Calu3 (cell line): ENCODE measurements around the gene RNF31. TPM values are rescaled to one million over a fixed set of nuclear protein-coding genes. Genes with fewer than 3 reads are reported as not detected.

ENCODE experiments used
- Bru-seq: library from RNA; stranded (reverse); fragments of 400-500 nt; gene quantifications from one replicate; lab custom pipeline; 2021; lab: Mats Ljungman, UMichigan
- BruChase-seq, 2 experiments: library from RNA; stranded (reverse); fragments of 400-500 nt; gene quantifications; one replicate each; lab custom pipeline; 2021; lab: Mats Ljungman, UMichigan
- BruUV-seq: library from RNA; stranded (reverse); fragments of 400-500 nt; replicated peaks from 2 replicates; lab custom pipeline; 2021; lab: Mats Ljungman, UMichigan
- CTCF ChIA-PET: fragments of 300-600 bp; sonication (Branson Sonifier 250); formaldehyde crosslinking; loops from one replicate; lab custom pipeline; 2022; ENCODE audit warnings: antibody characterized with exemption; lab: Charles Lee
- DNase-seq: peaks from one replicate; pipeline ENCODE4 v3.0.0; 2022
- H3K27ac Mint-ChIP-seq: one replicate; pipeline ENCODE4 v1.8.0; 2022; ENCODE audit warnings: mixed read lengths; ENCODE audit not compliant: unreplicated experiment
- H3K27me3 Mint-ChIP-seq: one replicate; pipeline ENCODE4 v1.8.0; 2022; ENCODE audit warnings: mixed read lengths; ENCODE audit not compliant: unreplicated experiment
- H3K36me3 Mint-ChIP-seq: one replicate; pipeline ENCODE4 v1.8.0; 2022; ENCODE audit warnings: mild to moderate bottlenecking, moderate library complexity, mixed read lengths; ENCODE audit not compliant: insufficient read depth, unreplicated experiment
- H3K4me1 Mint-ChIP-seq: one replicate; pipeline ENCODE4 v1.8.0; 2022; ENCODE audit warnings: mild to moderate bottlenecking, low read depth, mixed read lengths; ENCODE audit not compliant: unreplicated experiment
- H3K4me3 Mint-ChIP-seq: one replicate; pipeline ENCODE4 v1.8.0; 2022; ENCODE audit warnings: mild to moderate bottlenecking, low read depth, moderate library complexity, mixed read lengths; ENCODE audit not compliant: unreplicated experiment
- H3K9me3 Mint-ChIP-seq: one replicate; pipeline ENCODE4 v1.8.0; 2022; ENCODE audit warnings: low read depth, mixed read lengths; ENCODE audit not compliant: unreplicated experiment
- CTCF ChIP-seq: fragments of 200-600 bp; IDR thresholded peaks from one replicate; pipeline ENCODE4 v1.8.0; 2022; ENCODE audit warnings: antibody characterized with exemption; ENCODE audit not compliant: unreplicated experiment
- intact Hi-C: fragments of 100-400 bp; cut with micrococcal nuclease; formaldehyde crosslinking; loops from one replicate; pipeline ENCODE4 v1.10.0; 2022; ENCODE audit not compliant: unreplicated experiment
- long read RNA-seq: library from polyadenylated mRNA; stranded (forward); transcript quantifications from one replicate; pipeline ENCODE4 v2.0.0, GENCODE V29; 2022
- total RNA-seq: library from RNA; stranded (reverse); gene quantifications from 2 replicates; pipeline ENCODE4 v1.2.3, GENCODE V29; 2022

Gene RNF31
- total RNA-seq (95.9 and 103 TPM in 2 replicates), Bru-seq, nascent RNA (percentile 77 among the genes with signal in this experiment), BruChase-seq, experiment 1, labeled RNA remaining after a 6-hour chase (percentile 89 among the genes with signal in this experiment), BruChase-seq, experiment 2, labeled RNA remaining after a 2-hour chase (percentile 92 among the genes with signal in this experiment)
- long read RNA-seq, transcript RNF31-201 (21 exons, 3,627 nt) = major isoform, 6 of 28 reads
- long read RNA-seq, partial matches to known transcripts = 11 of 28 reads
- long read RNA-seq, other reads (novel, unspliced or antisense) = 7 of 28 reads

- intact Hi-C loops = loop anchor here (2.0 kb wide), 1 partner anchor 14 kb away; the partner anchor contains the start of gene IRF9
- H3K27ac Mint-ChIP-seq = peak within 1 kb of the TSS; percentile 77
- no peak for TF ChIP-seq CTCF
- peaks cover 35% of the 10 kb centered on the region for H3K4me1 Mint-ChIP-seq
- H3K4me3 Mint-ChIP-seq = peak within 1 kb of the TSS; percentile 89
- peaks cover 50% of the 10 kb centered on the region for H3K36me3 Mint-ChIP-seq
- CTCF ChIA-PET = interaction anchor here (0.6 to 2.9 kb wide), 12 partner anchors 8 to 668 kb away, joined by 3 to 24 read pairs (median 4); partner anchors contain the start of genes DCAF11, DHRS1, IRF9 and NOP9
- no peaks in the 10 kb centered on the region for H3K9me3 Mint-ChIP-seq
- DNase-seq = peak; percentile 96
- BruUV-seq = no TSS peak
- no peaks in the 10 kb centered on the region for H3K27me3 Mint-ChIP-seq
Measured at GRCh38 chr14:24146978-24147760, at the start of gene RNF31. TSS of gene RNF31 (plus strand) at chr14:24147498. CDS start at chr14:24147699, 201 bp downstream.

- no TSS peak for BruUV-seq
- no peaks in the 10 kb centered on the region for H3K27me3 Mint-ChIP-seq
- no peaks in the 10 kb centered on the region for H3K9me3 Mint-ChIP-seq
- H3K27ac Mint-ChIP-seq = no peak overlapping the region
- no peak overlapping the region for H3K4me3 Mint-ChIP-seq
- intact Hi-C loops = no loop called here
- peaks cover 63% of the 10 kb centered on the region for H3K36me3 Mint-ChIP-seq
- peaks cover 12% of the 10 kb centered on the region for H3K4me1 Mint-ChIP-seq
- DNase-seq = no peak
- no peak for TF ChIP-seq CTCF
- CTCF ChIA-PET = interaction anchor here (0.6 to 1.3 kb wide), 2 partner anchors 10 to 30 kb away, joined by 3 to 5 read pairs; no protein-coding TSS in a partner anchor
Measured at GRCh38 chr14:24098229-24098926, 48.9 kb upstream of the RNF31 start.

GRCh38 chr14:24098927-24099813, 48.1 kb upstream of the RNF31 start:
- TF ChIP-seq CTCF = no peak
- intact Hi-C loops = no loop called here
- Mint-ChIP-seq H3K4me3 (no peak overlapping the region), H3K27ac (no peak overlapping the region), H3K27me3 (no peaks in the 10 kb centered on the region), H3K9me3 (no peaks in the 10 kb centered on the region), H3K36me3 (peaks cover 63% of the 10 kb centered on the region), H3K4me1 (peaks cover 7% of the 10 kb centered on the region)
- no peak for DNase-seq
- CTCF ChIA-PET = no interaction called here
- no TSS peak for BruUV-seq
